ENCODE data around the gene COG5. TPM values are rescaled to one million over a fixed set of nuclear protein-coding genes. Genes with fewer than 3 reads are reported as not detected.

Gene COG5
- total and polyA plus RNA-seq, 2 of the 8 experiments (the other 6 are each of a cell fraction or from before 2014, with no cell fraction given): 10.5 to 28.1 TPM

- no peak overlapping the region for H2BK15ac ChIP-seq (ENCODE audit: low read length)
- H3K14ac ChIP-seq (ENCODE audit: insufficient read length): no peak overlapping the region
- peaks cover 2 to 7% (median 5%) of the 10 kb centered on the region in 4 experiments; a peak in 4 of 7 replicates for H3K4me1 ChIP-seq (replicated peaks in 1 of 4; ENCODE audit: control insufficient read depth in 3 of 4, insufficient read depth in 4 of 4, low read length in 3 of 4)
- peak overlapping the region; percentile 95 for H3K27ac ChIP-seq (ENCODE audit: low read depth, low read length)
- H2BK120ac ChIP-seq (replicated peaks; ENCODE audit: low read depth, low read length): no peak overlapping the region
- no peaks in the 10 kb centered on the region for H3K36me3 ChIP-seq (ENCODE audit: control insufficient read depth in 2 of 4, insufficient read depth in 4 of 4, low read length in 3 of 4)
- H3K9ac ChIP-seq (replicated peaks in 1 of 4; ENCODE audit: extremely low read depth in 1 of 4, low read depth in 3 of 4, low read length in 3 of 4): peak overlapping the region; percentile 85 to 92 (median 90)
- H2BK5ac ChIP-seq (ENCODE audit: low read depth, low read length): peak overlapping the region; percentile 89
- no peaks in the 10 kb centered on the region for H3K79me1 ChIP-seq (ENCODE audit: low read depth, low read length)
- DNase-seq (ENCODE audit: low read depth in 1 of 2, low spot score in 2 of 2) (peak; percentile 90 to 94), FAIRE-seq (peak; percentile 90)
- peak overlapping the region; percentile 76 to 85 (median 82) for H3K4me3 ChIP-seq (ENCODE audit: extremely low read depth in 1 of 4, insufficient read depth in 2 of 4, low read depth in 3 of 4, low read length in 4 of 4)
- WGBS, 2 experiments (ENCODE audit: extremely low coverage in 1 of 2, insufficient coverage in 1 of 2, insufficient read length in 1 of 2, insufficient replicate concordance in 2 of 2, low coverage in 1 of 2, low lambda C conversion rate in 2 of 2, missing lambda C conversion rate in 1 of 2): 0% methylated on average over 28 of the region's 73 CpGs; no CpG with 5 or more reads in 1 of the 2 experiments
- H3K79me2 ChIP-seq (ENCODE audit: control insufficient read depth in 1 of 2, insufficient read depth in 2 of 2, low read length in 2 of 2): peaks cover 6 to 43% of the 10 kb centered on the region in 2 experiments
- peak overlapping the region; percentile 98; the same call in 1 of the 2 replicates for H4K8ac ChIP-seq (ENCODE audit: extremely low read depth, insufficient read depth, low read length)
- peak overlapping the region; percentile 74 for H3K56ac ChIP-seq (replicated peaks; ENCODE audit: insufficient read length, low read depth, low read length)
- no peak overlapping the region for H2AK5ac ChIP-seq (ENCODE audit: low read depth, low read length)
- H4K20me1 ChIP-seq (replicated peaks in 1 of 2; ENCODE audit: control insufficient read depth in 1 of 2, insufficient read depth in 2 of 2, low read length in 2 of 2): no peaks in the 10 kb centered on the region
- H3K23ac ChIP-seq (ENCODE audit: insufficient read length): no peak overlapping the region
- no peak overlapping the region for H2BK20ac ChIP-seq (ENCODE audit: low read length)
- H3K27me3 ChIP-seq (replicated peaks in 1 of 4; ENCODE audit: control insufficient read depth in 3 of 4, extremely low read depth in 1 of 4, insufficient read depth in 3 of 4, low read length in 3 of 4): no peaks in the 10 kb centered on the region
- peak overlapping the region; percentile 91 for H4K5ac ChIP-seq (ENCODE audit: insufficient read length, low read depth, low read length)
- H3K4me2 ChIP-seq (ENCODE audit: insufficient read depth in 1 of 2, low read depth in 2 of 2, low read length in 2 of 2): peak overlapping the region; percentile 78 to 91
- peak overlapping the region; percentile 3 for H3K4ac ChIP-seq (replicated peaks; ENCODE audit: insufficient read length, low read depth, low read length)
- no peak overlapping the region for H4K91ac ChIP-seq (replicated peaks; ENCODE audit: insufficient read length, low read length)
- no peak overlapping the region; the same call in 1 of the 2 replicates for H3K18ac ChIP-seq (ENCODE audit: extremely low read depth, low read length)
- CTCF ChIA-PET (ENCODE audit: partially characterized antibody): interaction anchor here (0.6 to 6.6 kb wide), 5 partner anchors 16 to 222 kb away, joined by 3 to 68 read pairs (median 4); no protein-coding TSS in a partner anchor
- no peak overlapping the region for H2AFZ ChIP-seq (ENCODE audit: low read length)
- peaks cover 4% of the 10 kb centered on the region for H3K23me2 ChIP-seq (ENCODE audit: low read depth, low read length)
- POLR2A ChIA-PET (ENCODE audit: partially characterized antibody): interaction anchor here (0.9 to 2.5 kb wide), 14 partner anchors 11 to 574 kb away, joined by 3 to 12 read pairs (median 4); partner anchors contain the start of gene CBLL1
- H3K9me3 ChIP-seq (ENCODE audit: insufficient read depth in 2 of 2, low read depth in 1 of 2, low read length in 1 of 2): no peaks in the 10 kb centered on the region
- H2BK12ac ChIP-seq (ENCODE audit: low read depth, low read length): no peak overlapping the region; the same call in 1 of the 2 replicates
- TF ChIP-seq RBBP5 (IDR thresholded peaks at IDR 0.05; ENCODE audit: borderline replicate concordance, low read depth, low read length) (no peak; the same call in 1 of the 2 replicates), CBX5 (IDR thresholded peaks at IDR 0.05; ENCODE audit: low read depth, low read length) (no peak), POLR2AphosphoS5 (IDR thresholded peaks at IDR 0.05; ENCODE audit: low read depth, low read length) (peak; percentile 95), MAX (IDR thresholded peaks at IDR 0.05) (peak; percentile 67), BCL11A (IDR thresholded peaks at IDR 0.05; ENCODE audit: low read depth in 2 of 2, low read length in 2 of 2) (peak in 1 of 2 experiments; percentile 23), CTCF (IDR thresholded peaks at IDR 0.05; ENCODE audit: control extremely low read depth in 1 of 3, insufficient read depth in 1 of 3, low read depth in 1 of 3, low read length in 3 of 3) (peak in 1 of 3 experiments; percentile 0; a peak in 1 of 4 replicates), CHD2 (IDR thresholded peaks at IDR 0.05; ENCODE audit: low read length) (peak; percentile 60; the same call in 1 of the 2 replicates), TBP (IDR thresholded peaks at IDR 0.05; ENCODE audit: low read depth, low read length) (peak; percentile 88)
Measured at GRCh38 chr7:107169120-107170050, 394.3 kb downstream of the COG5 start.
